HG02759 (cell line): ENCODE results near the gene CARD11.

Source experiments
- ATAC-seq: cut with Tn5 transposase; IDR thresholded peaks from one replicate; pipeline ENCODE4 v1.9.1; 2021; ENCODE audit warnings: mild to moderate bottlenecking, moderate library complexity; ENCODE audit not compliant: unreplicated experiment

The CARD11 gene

GRCh38 chr7:2945171-2945570 lies 98.5 kb downstream of the CARD11 start:
- ATAC-seq: no peak

GRCh38 chr7:2944739-2945138 lies 98.9 kb downstream of the CARD11 start:
- ATAC-seq: no peak

DNA sequence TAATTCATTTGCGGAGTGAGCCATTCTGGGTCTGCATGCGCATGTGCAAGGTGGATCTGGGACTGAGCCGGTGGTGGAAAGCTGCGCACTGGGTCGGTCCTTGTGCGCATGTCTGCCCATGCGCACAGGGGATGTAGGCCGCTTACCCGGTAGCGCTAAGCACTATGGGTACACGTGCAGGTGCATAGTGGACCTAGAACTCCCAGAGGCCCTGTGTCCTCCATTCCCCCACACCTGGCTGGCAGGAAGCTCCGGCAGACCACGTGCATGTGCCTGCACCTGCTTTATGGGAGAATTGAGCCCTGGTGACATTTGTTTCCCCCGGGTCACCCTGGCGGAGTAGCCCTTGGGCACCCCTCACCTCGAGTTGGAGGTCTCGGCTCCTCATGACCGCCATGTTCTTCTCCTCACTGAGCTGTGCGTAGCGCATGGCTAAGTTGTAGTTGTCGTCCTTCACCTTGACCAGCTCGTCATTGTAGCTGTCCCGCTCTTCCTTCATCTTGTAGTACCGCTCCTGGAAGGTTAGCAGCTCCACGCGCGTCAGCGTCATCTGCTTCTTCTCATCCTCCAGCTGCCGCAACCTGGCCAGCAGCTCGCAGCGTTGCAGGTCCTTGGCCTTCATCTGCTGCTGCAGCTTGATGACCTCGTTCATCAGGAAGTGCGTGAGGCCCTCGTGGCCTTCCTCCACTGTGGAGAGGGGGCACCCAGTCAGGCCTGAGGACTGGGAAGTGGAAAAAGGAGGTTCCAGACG lies 99.6 kb downstream of the CARD11 start:
- ATAC-seq: no peak

DNA sequence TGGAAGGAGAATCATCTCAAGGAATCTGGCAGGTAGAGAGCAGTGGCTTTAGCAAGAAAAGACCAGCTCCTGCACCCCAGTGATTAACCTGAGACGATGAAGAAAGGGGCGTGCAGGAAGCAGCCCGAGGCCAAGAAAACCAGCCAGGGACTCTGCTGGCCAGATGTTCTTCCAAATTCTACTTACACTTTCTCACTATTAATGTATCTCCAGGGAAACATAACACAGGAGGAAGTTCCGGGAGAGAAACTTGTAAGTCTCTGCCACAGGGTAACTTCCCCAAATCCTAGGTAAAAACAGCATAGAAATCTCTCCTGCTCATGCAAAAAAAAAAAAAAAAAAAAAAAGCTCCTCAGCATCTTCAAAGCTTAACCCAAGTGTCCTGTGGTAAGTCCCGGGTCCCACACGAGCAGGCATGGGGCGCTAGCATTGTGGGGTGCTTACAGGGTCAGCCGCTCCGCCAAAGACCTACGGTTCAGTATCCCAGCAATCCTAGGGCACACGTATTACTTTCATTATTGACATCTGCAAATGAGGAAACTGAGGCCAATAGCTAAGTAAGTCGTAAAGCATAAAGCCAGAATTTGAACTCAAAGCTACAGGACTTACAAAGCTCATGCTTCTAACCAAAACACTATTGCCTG lies 102.3 kb downstream of the CARD11 start:
- ATAC-seq: no peak

- no peak for ATAC-seq
These were observed 103.2 kb downstream of the CARD11 start for GRCh38 chr7:2940466-2940865.

DNA sequence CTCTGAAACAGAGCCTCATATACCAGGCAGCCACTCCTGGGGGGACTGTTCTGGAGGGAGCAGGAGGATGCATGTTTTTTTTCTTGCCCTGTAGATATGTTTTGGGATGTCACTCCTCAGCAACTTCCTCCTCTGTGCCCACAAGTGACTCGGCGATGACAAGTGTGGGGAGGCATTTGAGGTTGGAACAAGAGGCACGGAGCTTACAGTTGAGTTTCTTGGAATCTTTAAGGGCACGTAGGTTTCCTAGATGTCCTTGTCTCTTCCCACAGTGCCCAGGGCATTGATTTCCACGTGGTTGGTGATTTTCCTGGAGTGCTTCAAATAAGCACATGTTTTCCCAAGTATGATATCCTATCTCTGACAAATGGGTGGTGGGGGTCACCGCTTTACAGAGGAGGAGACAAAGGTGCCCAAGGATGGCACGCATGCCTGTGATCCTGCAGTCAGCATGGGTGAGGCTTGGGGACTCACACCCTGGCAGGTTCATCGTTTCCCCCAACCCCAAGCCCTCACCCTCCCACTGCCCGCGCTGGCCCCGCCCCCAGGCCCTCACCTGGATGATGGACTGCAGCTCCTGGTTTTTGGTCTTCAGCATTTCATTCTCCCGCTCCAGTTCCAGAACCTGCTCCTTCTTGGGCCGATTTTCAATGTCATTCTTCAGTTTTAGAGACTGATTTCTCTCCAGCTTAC lies 104.3 kb downstream of the CARD11 start:
- no peak for ATAC-seq

GRCh38 chr7:2938514-2939192 lies 105.0 kb downstream of the CARD11 start:
- ATAC-seq: no peak

- ATAC-seq: no peak
These were observed 105.8 kb downstream of the CARD11 start for GRCh38 chr7:2937701-2938513.

GRCh38 chr7:2936891-2937580 lies 106.6 kb downstream of the CARD11 start:
- no peak for ATAC-seq

- no peak for ATAC-seq
These were observed 107.4 kb downstream of the CARD11 start for GRCh38 chr7:2936301-2936700.

DNA sequence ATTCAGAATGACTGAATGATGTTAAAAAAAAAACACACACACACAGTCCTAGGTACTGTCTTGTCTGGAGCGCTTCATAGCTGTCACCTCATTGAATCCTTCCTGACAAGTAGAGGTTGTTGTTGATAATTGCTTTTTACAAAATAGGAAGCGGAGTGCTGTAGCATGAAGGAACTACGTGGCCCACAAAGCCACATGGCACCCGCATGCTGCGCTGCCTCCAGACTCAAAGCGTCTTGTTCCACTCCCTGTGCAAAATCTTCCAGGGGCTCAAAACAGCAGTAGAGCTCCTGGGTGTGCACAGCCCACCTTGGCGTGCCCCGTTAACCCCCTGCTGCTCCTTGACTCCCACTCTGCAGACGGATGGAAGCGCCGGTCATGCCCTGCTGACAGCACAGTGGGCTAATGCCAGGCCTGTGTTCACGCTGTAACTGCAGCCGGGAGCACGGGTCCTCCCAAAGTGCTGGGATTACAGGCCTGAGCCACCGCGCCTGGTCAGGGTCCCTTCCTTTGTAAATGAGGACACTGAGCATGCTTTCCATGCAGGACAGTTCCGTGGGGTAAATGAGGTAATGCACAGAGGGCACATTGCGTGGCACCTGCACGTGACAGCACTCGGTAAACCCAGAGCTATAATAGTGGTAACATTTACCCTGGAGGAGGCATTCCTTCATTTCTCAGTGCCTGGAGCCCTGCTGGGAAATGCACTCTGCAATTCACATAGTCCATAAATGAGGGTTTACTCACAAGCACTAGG lies 108.5 kb downstream of the CARD11 start:
- no peak for ATAC-seq

DNA sequence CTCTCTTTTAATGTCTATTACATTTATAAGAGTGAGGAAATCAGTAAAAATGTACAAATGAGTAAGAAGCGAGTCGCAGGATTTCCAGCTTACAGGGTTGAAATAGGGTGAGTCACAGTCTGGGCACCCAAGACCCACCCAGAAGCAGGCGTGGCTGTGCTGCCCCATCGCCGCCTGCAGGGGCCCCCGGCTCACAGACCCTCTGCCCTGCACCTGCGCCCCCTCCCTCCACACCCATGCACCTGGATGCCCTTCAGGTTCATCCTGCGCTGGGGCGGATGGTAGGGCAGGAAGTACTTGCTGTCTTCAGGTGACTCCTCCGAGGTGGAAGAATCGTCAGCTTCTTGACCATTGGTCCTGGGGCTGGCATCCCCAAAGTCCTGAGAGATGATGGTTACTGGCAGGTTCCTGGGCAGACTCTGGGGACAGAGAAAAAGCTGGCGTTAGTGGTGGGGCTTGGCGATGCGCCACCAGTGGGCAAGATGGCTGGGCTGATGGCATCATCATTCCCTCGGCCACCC lies 109.4 kb downstream of the CARD11 start:
- no peak for ATAC-seq

DNA sequence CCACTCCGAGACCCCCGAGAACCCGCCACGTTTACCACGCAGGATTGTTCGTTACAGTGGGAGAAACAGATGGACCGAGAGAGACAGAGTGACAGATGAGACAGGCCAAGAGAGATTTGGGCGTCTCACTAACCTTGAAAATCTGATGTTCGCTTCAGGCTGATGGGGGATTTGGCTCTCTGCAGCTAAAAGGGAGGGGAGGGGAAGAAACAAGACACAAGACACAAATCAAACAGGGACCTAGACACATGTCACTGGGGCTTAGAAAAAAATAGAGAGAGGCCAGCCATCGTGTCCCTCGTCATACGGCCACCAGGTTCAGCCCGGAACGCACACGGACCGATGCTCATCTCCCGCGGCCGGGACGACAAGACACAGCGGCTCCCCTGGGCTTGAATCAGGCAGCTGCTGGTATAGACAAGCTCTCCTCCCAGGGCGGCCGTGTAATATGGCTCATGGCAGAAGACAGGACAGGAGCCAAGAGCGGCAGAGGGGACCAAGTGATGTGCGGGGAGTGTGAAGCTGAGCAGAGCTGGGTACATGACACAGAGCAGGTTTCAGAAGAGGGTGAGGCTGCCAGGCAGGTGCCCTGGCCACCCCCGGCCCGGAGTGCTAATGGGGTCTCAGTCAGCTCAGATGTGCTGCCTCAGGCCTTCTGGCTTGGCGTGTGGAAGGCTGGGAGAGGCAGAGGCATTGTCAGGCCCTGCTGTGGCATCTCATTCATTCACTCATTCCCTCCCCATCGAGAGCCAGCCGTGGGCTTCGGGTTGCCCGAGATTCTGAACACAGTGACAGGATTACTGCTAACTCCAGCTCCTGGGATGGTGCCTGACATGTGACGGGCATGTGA lies 111.0 kb downstream of the CARD11 start:
- no peak for ATAC-seq

GRCh38 chr7:2931034-2931415 lies 112.6 kb downstream of the CARD11 start:
- ATAC-seq: no peak

- no peak for ATAC-seq
These were observed 113.2 kb downstream of the CARD11 start for GRCh38 chr7:2930310-2931033.

DNA sequence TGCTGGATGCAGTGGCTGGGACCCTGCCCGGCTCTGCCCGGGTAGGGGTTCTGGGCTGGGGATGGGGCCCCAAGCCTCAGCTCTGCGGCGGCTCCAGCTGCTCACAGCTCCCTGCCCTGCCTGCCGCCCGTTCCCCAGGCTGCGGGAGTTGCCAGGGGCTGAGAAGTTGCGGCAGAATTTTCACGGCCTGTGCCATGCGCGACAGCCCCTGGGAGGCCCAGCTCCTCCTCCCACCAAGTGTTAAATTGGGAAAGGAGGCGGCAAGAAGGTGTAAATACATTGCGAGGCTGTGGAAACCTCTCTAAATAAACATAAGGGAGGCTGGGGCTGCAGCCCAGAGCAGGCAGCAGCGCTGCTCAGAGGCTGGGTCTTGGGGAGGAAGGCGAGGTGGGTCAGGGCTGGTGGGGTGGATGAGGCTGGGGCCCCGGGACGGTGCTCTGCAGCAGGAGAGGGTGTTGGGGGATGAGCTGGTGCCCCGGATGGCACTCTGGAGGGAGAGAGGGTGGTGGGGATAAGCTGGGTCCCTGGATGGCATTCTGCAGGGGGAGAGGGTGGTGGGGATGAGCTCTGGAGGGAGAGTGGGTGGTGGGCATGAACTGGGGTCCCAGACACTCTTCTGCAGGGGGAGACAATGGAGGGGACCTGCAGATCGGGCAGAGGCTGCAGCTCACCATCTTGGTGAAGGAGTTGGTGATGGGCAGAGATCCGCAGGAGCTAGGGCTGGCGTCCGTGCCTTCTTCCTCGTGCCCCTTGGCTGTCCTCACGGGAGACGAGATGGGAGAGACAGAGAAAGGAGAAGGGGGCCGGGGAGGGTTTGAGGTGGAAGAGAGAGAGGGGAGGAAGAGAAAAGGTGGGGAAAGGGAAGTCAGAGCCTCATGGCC lies 114.1 kb downstream of the CARD11 start:
- no peak for ATAC-seq
